HS-5 (cell line): Measurements from ENCODE around the gene NSFL1C.
"Not testable (repeated sequence)": the region's sequence is repeated elsewhere in the genome, so short reads cannot be mapped to it uniquely, and the experiment has no call there.

Experiments used
- DNase-seq: peaks from one replicate; pipeline ENCODE4 v3.0.0-alpha.2; 2012; ENCODE audit warnings: low read depth

NSFL1C gene

GRCh38 chr20:1466211-1467081 lies at the start of gene NSFL1C:
NSFL1C (minus strand) TSS chr20:1466849; CDS start chr20:1466824, 25 bp downstream.
- peak; percentile 65 for DNase-seq

- DNase-seq = no peak
Observed at GRCh38 chr20:1513801-1514200, 47.2 kb upstream of the NSFL1C start.

GRCh38 chr20:1509237-1509636 lies 42.6 kb upstream of the NSFL1C start:
- no peak for DNase-seq

GRCh38 chr20:1508574-1508973 lies 41.9 kb upstream of the NSFL1C start:
- no peak for DNase-seq

- no peak for DNase-seq
Observed at GRCh38 chr20:1507276-1507675, 40.6 kb upstream of the NSFL1C start.

GRCh38 chr20:1505871-1506270 lies 39.2 kb upstream of the NSFL1C start:
- DNase-seq = no peak

- no peak for DNase-seq
Observed at GRCh38 chr20:1505361-1505760, 38.7 kb upstream of the NSFL1C start.

GRCh38 chr20:1503564-1504227 lies 37.0 kb upstream of the NSFL1C start:
- DNase-seq = peak; percentile 85

- DNase-seq = no peak
Observed at GRCh38 chr20:1500496-1500895, 33.8 kb upstream of the NSFL1C start.

GRCh38 chr20:1499528-1500420 lies 33.1 kb upstream of the NSFL1C start:
- DNase-seq = no peak

GRCh38 chr20:1497371-1497770 lies 30.7 kb upstream of the NSFL1C start:
- DNase-seq = not testable (repeated sequence)

GRCh38 chr20:1496930-1497329 lies 30.3 kb upstream of the NSFL1C start:
- DNase-seq = no peak

- no peak for DNase-seq
Observed at GRCh38 chr20:1494436-1494835, 27.8 kb upstream of the NSFL1C start.

- DNase-seq = no peak
Observed at GRCh38 chr20:1493536-1493935, 26.9 kb upstream of the NSFL1C start.

- no peak for DNase-seq
Observed at GRCh38 chr20:1491860-1492642, 25.4 kb upstream of the NSFL1C start.

- DNase-seq = no peak
Observed at GRCh38 chr20:1491281-1491840, 24.7 kb upstream of the NSFL1C start, which contains the start of gene SIRPB2. SIRPB2 (minus strand) TSS chr20:1491420; CDS start chr20:1491359, 61 bp downstream.

GRCh38 chr20:1490643-1491195 lies 24.1 kb upstream of the NSFL1C start:
- DNase-seq = no peak

- no peak for DNase-seq
Observed at GRCh38 chr20:1489764-1490436, 23.3 kb upstream of the NSFL1C start.

- no peak for DNase-seq
Observed at GRCh38 chr20:1489325-1489724, 22.7 kb upstream of the NSFL1C start.

- DNase-seq = no peak
Observed at GRCh38 chr20:1486566-1486965, 19.9 kb upstream of the NSFL1C start.
